AG09309 (cell line): ENCODE data around the gene NUDT14.

Experiments
- DNase-seq: peaks from one replicate; pipeline ENCODE4 v3.0.0-alpha.2; 2010; ENCODE audit warnings: low read depth
- H3K4me3 ChIP-seq: 2 replicates; pipeline ENCODE4 v1.5.1; 2011; ENCODE audit warnings: mild to moderate bottlenecking, low read depth, low read length, moderate library complexity; ENCODE audit not compliant: control insufficient read depth
- CTCF ChIP-seq: IDR thresholded peaks from 2 replicates; pipeline ENCODE4 v1.5.1; 2011; ENCODE audit warnings: mild to moderate bottlenecking, low read depth, low read length, inconsistent platforms; ENCODE audit not compliant: insufficient read depth, control insufficient read depth; ENCODE audit errors: missing control alignments

The NUDT14 gene

GRCh38 chr14:105213361-105213760 lies 32.2 kb upstream of the NUDT14 start:
- no peak for DNase-seq

GRCh38 chr14:105212541-105213300 lies 31.6 kb upstream of the NUDT14 start:
- no peak for TF ChIP-seq CTCF
- H3K4me3 ChIP-seq: no peak overlapping the region
- no peak for DNase-seq

More at GRCh38 chr14:105213361-105213760, 32.2 kb upstream of the NUDT14 start:
- no peak overlapping the region for H3K4me3 ChIP-seq
- no peak for TF ChIP-seq CTCF

- TF ChIP-seq CTCF: no peak
- H3K4me3 ChIP-seq: no peak overlapping the region
- DNase-seq: no peak
Observed at GRCh38 chr14:105211758-105212089, 30.6 kb upstream of the NUDT14 start.

GRCh38 chr14:105211086-105211757 lies 30.1 kb upstream of the NUDT14 start:
- DNase-seq: no peak
- H3K4me3 ChIP-seq: no peak overlapping the region
- TF ChIP-seq CTCF: no peak

GRCh38 chr14:105210266-105211025 lies 29.3 kb upstream of the NUDT14 start:
- DNase-seq: no peak
- no peak for TF ChIP-seq CTCF
- no peak overlapping the region for H3K4me3 ChIP-seq

GRCh38 chr14:105209646-105210045 lies 28.5 kb upstream of the NUDT14 start:
- DNase-seq: no peak
- H3K4me3 ChIP-seq: no peak overlapping the region
- TF ChIP-seq CTCF: no peak
